ENCODE data around the gene STOML2. TPM values are rescaled to one million over a fixed set of nuclear protein-coding genes. Genes with fewer than 3 reads are reported as not detected.
A peak's percentile ranks its signal among the peaks of the same experiment; 100 is the strongest.

The STOML2 gene
- total and polyA plus RNA-seq, 9 of the 15 experiments (the other 6 are each of a cell fraction or from before 2014, with no cell fraction given): 110 to 220 (median 174) TPM

- TF ChIP-seq ZNF518B (CRISPR knock-in tag; IDR thresholded peaks at IDR 0.05) (no peak), CSDE1 (IDR thresholded peaks at IDR 0.05) (no peak), RAD51 (IDR thresholded peaks at IDR 0.05; ENCODE audit: borderline replicate concordance, low read depth) (peak; percentile 78), DMBX1 (CRISPR knock-in tag; IDR thresholded peaks at IDR 0.05; ENCODE audit: borderline replicate concordance) (no peak), EP400 (IDR thresholded peaks at IDR 0.05) (peak; percentile 68), GABPA (tag; conservative IDR thresholded peaks at IDR 0.05; ENCODE audit: low read depth) (peak; percentile 39), CEBPB (tag; IDR thresholded peaks at IDR 0.05) (no peak), NRF1 (conservative IDR thresholded peaks at IDR 0.05 in 1 of 2, IDR thresholded peaks at IDR 0.05 in 1 of 2) (0 out of 4 replicates have a peak, but pooled peaks of 1 of the 2 experiments have one; percentile 29), MEIS2 (IDR thresholded peaks at IDR 0.05; ENCODE audit: partially characterized antibody) (peak; percentile 69), USF1 (CRISPR knock-in tag; IDR thresholded peaks at IDR 0.05) (peak; percentile 93), RB1 (IDR thresholded peaks at IDR 0.05; ENCODE audit: low read depth) (peak; percentile 55; the same call in 1 of the 2 replicates)
- TF ChIP-seq, protein P1, sequence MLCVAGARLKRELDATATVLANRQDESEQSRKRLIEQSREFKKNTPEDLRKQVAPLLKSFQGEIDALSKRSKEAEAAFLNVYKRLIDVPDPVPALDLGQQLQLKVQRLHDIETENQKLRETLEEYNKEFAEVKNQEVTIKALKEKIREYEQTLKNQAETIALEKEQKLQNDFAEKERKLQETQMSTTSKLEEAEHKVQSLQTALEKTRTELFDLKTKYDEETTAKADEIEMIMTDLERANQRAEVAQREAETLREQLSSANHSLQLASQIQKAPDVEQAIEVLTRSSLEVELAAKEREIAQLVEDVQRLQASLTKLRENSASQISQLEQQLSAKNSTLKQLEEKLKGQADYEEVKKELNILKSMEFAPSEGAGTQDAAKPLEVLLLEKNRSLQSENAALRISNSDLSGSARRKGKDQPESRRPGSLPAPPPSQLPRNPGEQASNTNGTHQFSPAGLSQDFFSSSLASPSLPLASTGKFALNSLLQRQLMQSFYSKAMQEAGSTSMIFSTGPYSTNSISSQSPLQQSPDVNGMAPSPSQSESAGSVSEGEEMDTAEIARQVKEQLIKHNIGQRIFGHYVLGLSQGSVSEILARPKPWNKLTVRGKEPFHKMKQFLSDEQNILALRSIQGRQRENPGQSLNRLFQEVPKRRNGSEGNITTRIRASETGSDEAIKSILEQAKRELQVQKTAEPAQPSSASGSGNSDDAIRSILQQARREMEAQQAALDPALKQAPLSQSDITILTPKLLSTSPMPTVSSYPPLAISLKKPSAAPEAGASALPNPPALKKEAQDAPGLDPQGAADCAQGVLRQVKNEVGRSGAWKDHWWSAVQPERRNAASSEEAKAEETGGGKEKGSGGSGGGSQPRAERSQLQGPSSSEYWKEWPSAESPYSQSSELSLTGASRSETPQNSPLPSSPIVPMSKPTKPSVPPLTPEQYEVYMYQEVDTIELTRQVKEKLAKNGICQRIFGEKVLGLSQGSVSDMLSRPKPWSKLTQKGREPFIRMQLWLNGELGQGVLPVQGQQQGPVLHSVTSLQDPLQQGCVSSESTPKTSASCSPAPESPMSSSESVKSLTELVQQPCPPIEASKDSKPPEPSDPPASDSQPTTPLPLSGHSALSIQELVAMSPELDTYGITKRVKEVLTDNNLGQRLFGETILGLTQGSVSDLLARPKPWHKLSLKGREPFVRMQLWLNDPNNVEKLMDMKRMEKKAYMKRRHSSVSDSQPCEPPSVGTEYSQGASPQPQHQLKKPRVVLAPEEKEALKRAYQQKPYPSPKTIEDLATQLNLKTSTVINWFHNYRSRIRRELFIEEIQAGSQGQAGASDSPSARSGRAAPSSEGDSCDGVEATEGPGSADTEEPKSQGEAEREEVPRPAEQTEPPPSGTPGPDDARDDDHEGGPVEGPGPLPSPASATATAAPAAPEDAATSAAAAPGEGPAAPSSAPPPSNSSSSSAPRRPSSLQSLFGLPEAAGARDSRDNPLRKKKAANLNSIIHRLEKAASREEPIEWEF (CRISPR knock-in tag; IDR thresholded peaks at IDR 0.05): no peak
- TF ChIP-seq, protein P2, sequence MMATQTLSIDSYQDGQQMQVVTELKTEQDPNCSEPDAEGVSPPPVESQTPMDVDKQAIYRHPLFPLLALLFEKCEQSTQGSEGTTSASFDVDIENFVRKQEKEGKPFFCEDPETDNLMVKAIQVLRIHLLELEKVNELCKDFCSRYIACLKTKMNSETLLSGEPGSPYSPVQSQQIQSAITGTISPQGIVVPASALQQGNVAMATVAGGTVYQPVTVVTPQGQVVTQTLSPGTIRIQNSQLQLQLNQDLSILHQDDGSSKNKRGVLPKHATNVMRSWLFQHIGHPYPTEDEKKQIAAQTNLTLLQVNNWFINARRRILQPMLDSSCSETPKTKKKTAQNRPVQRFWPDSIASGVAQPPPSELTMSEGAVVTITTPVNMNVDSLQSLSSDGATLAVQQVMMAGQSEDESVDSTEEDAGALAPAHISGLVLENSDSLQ (IDR thresholded peaks at IDR 0.05): peak; percentile 83
- TF ChIP-seq, protein P3, sequence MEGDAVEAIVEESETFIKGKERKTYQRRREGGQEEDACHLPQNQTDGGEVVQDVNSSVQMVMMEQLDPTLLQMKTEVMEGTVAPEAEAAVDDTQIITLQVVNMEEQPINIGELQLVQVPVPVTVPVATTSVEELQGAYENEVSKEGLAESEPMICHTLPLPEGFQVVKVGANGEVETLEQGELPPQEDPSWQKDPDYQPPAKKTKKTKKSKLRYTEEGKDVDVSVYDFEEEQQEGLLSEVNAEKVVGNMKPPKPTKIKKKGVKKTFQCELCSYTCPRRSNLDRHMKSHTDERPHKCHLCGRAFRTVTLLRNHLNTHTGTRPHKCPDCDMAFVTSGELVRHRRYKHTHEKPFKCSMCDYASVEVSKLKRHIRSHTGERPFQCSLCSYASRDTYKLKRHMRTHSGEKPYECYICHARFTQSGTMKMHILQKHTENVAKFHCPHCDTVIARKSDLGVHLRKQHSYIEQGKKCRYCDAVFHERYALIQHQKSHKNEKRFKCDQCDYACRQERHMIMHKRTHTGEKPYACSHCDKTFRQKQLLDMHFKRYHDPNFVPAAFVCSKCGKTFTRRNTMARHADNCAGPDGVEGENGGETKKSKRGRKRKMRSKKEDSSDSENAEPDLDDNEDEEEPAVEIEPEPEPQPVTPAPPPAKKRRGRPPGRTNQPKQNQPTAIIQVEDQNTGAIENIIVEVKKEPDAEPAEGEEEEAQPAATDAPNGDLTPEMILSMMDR (IDR thresholded peaks at IDR 0.05 in 2 of 3, conservative IDR thresholded peaks at IDR 0.05 in 1 of 3; ENCODE audit: insufficient read depth in 2 of 3, low read depth in 1 of 3, low read length in 3 of 3): no peak
Observed at GRCh38 chr9:35115680-35116538, 13.0 kb upstream of the STOML2 start, which contains the start of gene ATOSB (continued).
